ENCODE data around the gene RPL28.

GRCh38 chr19:55405638-55406037, 19.9 kb downstream of the RPL28 start:
- TF ChIP-seq, protein P1, sequence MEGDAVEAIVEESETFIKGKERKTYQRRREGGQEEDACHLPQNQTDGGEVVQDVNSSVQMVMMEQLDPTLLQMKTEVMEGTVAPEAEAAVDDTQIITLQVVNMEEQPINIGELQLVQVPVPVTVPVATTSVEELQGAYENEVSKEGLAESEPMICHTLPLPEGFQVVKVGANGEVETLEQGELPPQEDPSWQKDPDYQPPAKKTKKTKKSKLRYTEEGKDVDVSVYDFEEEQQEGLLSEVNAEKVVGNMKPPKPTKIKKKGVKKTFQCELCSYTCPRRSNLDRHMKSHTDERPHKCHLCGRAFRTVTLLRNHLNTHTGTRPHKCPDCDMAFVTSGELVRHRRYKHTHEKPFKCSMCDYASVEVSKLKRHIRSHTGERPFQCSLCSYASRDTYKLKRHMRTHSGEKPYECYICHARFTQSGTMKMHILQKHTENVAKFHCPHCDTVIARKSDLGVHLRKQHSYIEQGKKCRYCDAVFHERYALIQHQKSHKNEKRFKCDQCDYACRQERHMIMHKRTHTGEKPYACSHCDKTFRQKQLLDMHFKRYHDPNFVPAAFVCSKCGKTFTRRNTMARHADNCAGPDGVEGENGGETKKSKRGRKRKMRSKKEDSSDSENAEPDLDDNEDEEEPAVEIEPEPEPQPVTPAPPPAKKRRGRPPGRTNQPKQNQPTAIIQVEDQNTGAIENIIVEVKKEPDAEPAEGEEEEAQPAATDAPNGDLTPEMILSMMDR (IDR thresholded peaks at IDR 0.05) = no peak
- TF ChIP-seq POLR2A (IDR thresholded peaks at IDR 0.05) (no peak), POLR2AphosphoS5 (IDR thresholded peaks at IDR 0.05) (no peak), EP300 (IDR thresholded peaks at IDR 0.05) (no peak)
